ENCODE measurements around the gene FOXF2. TPM values are rescaled to one million over a fixed set of nuclear protein-coding genes. Genes with fewer than 3 reads are reported as not detected.

FOXF2 gene
- total RNA-seq, 1 donor from 2014 or later = 0.61 TPM

DNA sequence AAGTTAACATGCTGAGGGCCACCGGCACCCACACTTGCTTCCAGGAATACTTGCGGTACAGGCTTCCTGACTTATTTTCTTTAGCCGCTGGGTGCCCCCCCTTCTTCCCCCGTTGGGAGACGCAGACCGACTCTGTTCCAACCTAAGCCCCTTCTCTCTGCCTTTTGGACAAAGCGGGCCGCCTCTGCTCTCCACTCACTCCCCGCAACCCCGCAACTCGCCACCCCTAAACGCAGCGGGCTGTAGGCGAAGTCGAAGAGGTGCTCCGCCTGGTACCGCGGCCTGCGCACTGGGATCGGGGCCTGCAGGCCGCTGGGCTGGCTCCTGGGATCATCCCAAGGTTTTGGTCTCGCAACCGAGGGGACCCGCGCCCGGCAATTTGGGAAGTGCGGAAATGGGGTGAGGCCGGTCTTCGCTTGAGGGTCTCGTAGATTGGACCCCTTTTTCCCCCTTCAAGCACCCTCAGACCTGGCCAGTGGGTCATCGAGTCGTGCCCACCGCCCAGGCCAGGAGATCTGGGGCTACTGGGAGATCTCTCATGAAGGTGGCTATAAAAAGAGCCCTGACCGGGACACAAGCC is 4.7 kb upstream of the FOXF2 start:
- DNase-seq (ENCODE audit: low read depth) (no peak), FAIRE-seq (no peak)
- no peak overlapping the region for H3K27ac ChIP-seq (ENCODE audit: low read depth, low read length)
- no peaks in the 10 kb centered on the region for H3K79me2 ChIP-seq (ENCODE audit: insufficient read depth, low read length)
- no peak overlapping the region for H2AFZ ChIP-seq (ENCODE audit: low read depth, low read length)
- H3K36me3 Mint-ChIP-seq (ENCODE audit: low read depth, unreplicated experiment) = no peaks in the 10 kb centered on the region
- H3K27ac Mint-ChIP-seq (ENCODE audit: unreplicated experiment) = no peak overlapping the region
- H3K9me3 ChIP-seq (ENCODE audit: insufficient read depth, low read depth, low read length) = no peaks in the 10 kb centered on the region
- H3K4me3 ChIP-seq (ENCODE audit: insufficient read depth, low read depth, low read length) = no peak overlapping the region
- peaks cover 85% of the 10 kb centered on the region for H3K27me3 ChIP-seq (ENCODE audit: insufficient read depth, low read length)
- H3K36me3 ChIP-seq (ENCODE audit: insufficient read depth, low read length) = no peaks in the 10 kb centered on the region
- H3K4me2 ChIP-seq (ENCODE audit: low read length) = no peak overlapping the region
- H3K27me3 Mint-ChIP-seq (ENCODE audit: low read depth, unreplicated experiment) = peaks cover 72% of the 10 kb centered on the region
- no peak overlapping the region for H3K9ac ChIP-seq (ENCODE audit: low read length)
- peaks cover 14% of the 10 kb centered on the region for H3K9me3 Mint-ChIP-seq (ENCODE audit: unreplicated experiment)
- peaks cover 5% of the 10 kb centered on the region for H3K4me1 ChIP-seq (ENCODE audit: insufficient read depth, low read length)
- H4K20me1 ChIP-seq (ENCODE audit: insufficient read depth, low read length) = peaks cover 21% of the 10 kb centered on the region
- peak; percentile 51 for TF ChIP-seq EZH2 (IDR thresholded peaks at IDR 0.05; ENCODE audit: insufficient read depth, low read length)
- TF ChIP-seq, protein P1, sequence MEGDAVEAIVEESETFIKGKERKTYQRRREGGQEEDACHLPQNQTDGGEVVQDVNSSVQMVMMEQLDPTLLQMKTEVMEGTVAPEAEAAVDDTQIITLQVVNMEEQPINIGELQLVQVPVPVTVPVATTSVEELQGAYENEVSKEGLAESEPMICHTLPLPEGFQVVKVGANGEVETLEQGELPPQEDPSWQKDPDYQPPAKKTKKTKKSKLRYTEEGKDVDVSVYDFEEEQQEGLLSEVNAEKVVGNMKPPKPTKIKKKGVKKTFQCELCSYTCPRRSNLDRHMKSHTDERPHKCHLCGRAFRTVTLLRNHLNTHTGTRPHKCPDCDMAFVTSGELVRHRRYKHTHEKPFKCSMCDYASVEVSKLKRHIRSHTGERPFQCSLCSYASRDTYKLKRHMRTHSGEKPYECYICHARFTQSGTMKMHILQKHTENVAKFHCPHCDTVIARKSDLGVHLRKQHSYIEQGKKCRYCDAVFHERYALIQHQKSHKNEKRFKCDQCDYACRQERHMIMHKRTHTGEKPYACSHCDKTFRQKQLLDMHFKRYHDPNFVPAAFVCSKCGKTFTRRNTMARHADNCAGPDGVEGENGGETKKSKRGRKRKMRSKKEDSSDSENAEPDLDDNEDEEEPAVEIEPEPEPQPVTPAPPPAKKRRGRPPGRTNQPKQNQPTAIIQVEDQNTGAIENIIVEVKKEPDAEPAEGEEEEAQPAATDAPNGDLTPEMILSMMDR (IDR thresholded peaks at IDR 0.05; ENCODE audit: insufficient read depth, low read depth, low read length) = no peak
- no peak overlapping the region for H3K4me3 Mint-ChIP-seq (ENCODE audit: unreplicated experiment)
- H3K4me1 Mint-ChIP-seq (ENCODE audit: low read depth, unreplicated experiment) = peaks cover 3% of the 10 kb centered on the region

DNA sequence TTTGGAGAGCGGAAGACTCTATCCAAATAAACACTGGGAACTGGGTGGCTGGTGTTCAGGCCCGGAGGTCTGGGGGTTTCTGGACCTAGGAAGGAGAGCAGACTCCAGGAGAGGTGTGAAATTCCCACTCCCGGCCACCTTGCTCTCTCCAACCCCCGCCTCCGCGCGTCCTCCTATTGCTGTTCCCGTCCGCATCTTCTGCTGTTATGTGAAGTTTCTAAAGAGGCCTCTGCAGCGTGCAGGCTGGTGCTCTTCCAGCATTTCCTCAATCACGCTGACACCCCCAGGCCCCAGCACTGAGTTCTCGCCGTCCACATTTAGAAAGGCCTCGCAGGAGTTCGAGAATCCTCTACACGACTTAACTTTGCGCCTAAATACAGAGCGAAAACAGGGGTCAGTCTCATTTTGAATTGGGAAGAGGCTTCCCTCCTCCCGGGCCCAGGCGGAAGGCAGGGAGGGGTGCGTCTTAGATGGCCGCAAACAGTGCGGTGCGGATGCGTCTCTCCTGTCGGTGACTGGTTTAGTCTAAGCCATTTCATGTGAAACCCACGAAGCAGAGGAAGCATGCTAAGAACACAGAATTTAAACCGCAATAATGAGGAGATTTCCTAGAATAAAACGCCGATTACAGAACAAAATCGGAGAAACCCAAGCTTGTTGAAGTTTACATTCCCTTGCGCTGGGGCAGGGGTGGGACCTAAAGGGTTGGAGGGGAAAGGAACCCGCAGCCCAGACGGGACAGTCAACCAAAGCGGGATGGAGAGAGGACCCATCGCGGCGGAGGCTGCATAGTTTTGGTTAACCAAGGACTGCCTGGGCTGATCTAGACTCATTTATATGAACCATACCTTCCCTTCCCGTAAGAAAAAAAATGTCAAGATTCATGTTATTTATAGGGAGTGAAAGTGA is 4.0 kb upstream of the FOXF2 start:
- H3K4me2 ChIP-seq (ENCODE audit: low read length) = no peak overlapping the region

More for the DNA sequence above, 4.0 kb upstream of the FOXF2 start:
- H3K27me3 ChIP-seq (ENCODE audit: insufficient read depth, low read length) = peaks cover 81% of the 10 kb centered on the region
- H2AFZ ChIP-seq (ENCODE audit: low read depth, low read length) = no peak overlapping the region
- peaks cover 14% of the 10 kb centered on the region for H3K9me3 Mint-ChIP-seq (ENCODE audit: unreplicated experiment)
- no peaks in the 10 kb centered on the region for H3K36me3 Mint-ChIP-seq (ENCODE audit: low read depth, unreplicated experiment)
- H3K4me1 Mint-ChIP-seq (ENCODE audit: low read depth, unreplicated experiment) = peaks cover 3% of the 10 kb centered on the region
- TF ChIP-seq, protein P1 (IDR thresholded peaks at IDR 0.05; ENCODE audit: insufficient read depth, low read depth, low read length) = no peak
- H3K27me3 Mint-ChIP-seq (ENCODE audit: low read depth, unreplicated experiment) = peaks cover 67% of the 10 kb centered on the region
- no peak for DNase-seq (ENCODE audit: low read depth)
- H3K4me3 Mint-ChIP-seq (ENCODE audit: unreplicated experiment) = no peak overlapping the region
- H3K9me3 ChIP-seq (ENCODE audit: insufficient read depth, low read depth, low read length) = no peaks in the 10 kb centered on the region
- FAIRE-seq = no peak
- H3K4me1 ChIP-seq (ENCODE audit: insufficient read depth, low read length) = peaks cover 5% of the 10 kb centered on the region
- peak overlapping the region; percentile 75 for H3K27ac Mint-ChIP-seq (ENCODE audit: unreplicated experiment)
- no peak overlapping the region for H3K27ac ChIP-seq (ENCODE audit: low read depth, low read length)
- H3K79me2 ChIP-seq (ENCODE audit: insufficient read depth, low read length) = no peaks in the 10 kb centered on the region
- H4K20me1 ChIP-seq (ENCODE audit: insufficient read depth, low read length) = peaks cover 17% of the 10 kb centered on the region
- no peak overlapping the region for H3K9ac ChIP-seq (ENCODE audit: low read length)
- H3K36me3 ChIP-seq (ENCODE audit: insufficient read depth, low read length) = no peaks in the 10 kb centered on the region
- no peak overlapping the region for H3K4me3 ChIP-seq (ENCODE audit: insufficient read depth, low read depth, low read length)
